Measurements from ENCODE around the gene SLC6A3.

GRCh38 chr5:1443171-1443570 lies 2.1 kb downstream of the SLC6A3 start:
- TF ChIP-seq, protein P1, sequence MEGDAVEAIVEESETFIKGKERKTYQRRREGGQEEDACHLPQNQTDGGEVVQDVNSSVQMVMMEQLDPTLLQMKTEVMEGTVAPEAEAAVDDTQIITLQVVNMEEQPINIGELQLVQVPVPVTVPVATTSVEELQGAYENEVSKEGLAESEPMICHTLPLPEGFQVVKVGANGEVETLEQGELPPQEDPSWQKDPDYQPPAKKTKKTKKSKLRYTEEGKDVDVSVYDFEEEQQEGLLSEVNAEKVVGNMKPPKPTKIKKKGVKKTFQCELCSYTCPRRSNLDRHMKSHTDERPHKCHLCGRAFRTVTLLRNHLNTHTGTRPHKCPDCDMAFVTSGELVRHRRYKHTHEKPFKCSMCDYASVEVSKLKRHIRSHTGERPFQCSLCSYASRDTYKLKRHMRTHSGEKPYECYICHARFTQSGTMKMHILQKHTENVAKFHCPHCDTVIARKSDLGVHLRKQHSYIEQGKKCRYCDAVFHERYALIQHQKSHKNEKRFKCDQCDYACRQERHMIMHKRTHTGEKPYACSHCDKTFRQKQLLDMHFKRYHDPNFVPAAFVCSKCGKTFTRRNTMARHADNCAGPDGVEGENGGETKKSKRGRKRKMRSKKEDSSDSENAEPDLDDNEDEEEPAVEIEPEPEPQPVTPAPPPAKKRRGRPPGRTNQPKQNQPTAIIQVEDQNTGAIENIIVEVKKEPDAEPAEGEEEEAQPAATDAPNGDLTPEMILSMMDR (conservative IDR thresholded peaks at IDR 0.05; ENCODE audit: low read length): no peak
- no peak for TF ChIP-seq EZH2phosphoT487 (IDR thresholded peaks at IDR 0.05; ENCODE audit: borderline replicate concordance)
